ENCODE results near the gene NRROS.
A peak's percentile ranks its signal among the peaks of the same experiment; 100 is the strongest.

DNA sequence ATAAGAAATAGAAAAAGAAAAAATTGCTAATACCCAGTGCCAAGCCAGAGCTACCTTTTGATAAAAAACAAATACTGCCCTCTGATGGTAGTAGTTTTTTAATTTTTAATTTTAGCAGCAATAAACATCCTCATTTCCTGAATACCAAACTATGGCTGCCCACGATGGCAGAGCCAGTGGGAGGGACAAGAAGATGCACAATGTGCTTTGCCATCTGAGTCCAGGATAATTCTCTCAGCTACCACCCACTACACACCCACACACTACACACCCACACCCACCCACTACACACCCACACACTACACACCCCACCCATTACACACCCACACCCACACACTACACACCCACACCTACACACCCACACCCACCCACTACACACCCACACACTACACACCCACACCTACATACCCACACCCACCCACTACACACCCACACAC is 54.7 kb downstream of the NRROS start:
- no peak for TF ChIP-seq EZH2 (IDR thresholded peaks at IDR 0.05; ENCODE audit: borderline replicate concordance, control insufficient read depth, low read depth, low read length)
- TF ChIP-seq CTCF (IDR thresholded peaks at IDR 0.05 in 2 of 3, conservative IDR thresholded peaks at IDR 0.05 in 1 of 3; ENCODE audit: control insufficient read depth in 2 of 3, extremely low read depth in 1 of 3, insufficient read depth in 1 of 3, low read depth in 3 of 3, low read length in 3 of 3): peak in 1 of 3 experiments; percentile 13; a peak in 1 of 6 replicates
- no peak for TF ChIP-seq FOS (IDR thresholded peaks at IDR 0.05; ENCODE audit: borderline replicate concordance, extremely low read depth, insufficient read length)
- TF ChIP-seq POLR2A (IDR thresholded peaks at IDR 0.05; ENCODE audit: low read depth, low read length): no peak
- TF ChIP-seq, protein P1, sequence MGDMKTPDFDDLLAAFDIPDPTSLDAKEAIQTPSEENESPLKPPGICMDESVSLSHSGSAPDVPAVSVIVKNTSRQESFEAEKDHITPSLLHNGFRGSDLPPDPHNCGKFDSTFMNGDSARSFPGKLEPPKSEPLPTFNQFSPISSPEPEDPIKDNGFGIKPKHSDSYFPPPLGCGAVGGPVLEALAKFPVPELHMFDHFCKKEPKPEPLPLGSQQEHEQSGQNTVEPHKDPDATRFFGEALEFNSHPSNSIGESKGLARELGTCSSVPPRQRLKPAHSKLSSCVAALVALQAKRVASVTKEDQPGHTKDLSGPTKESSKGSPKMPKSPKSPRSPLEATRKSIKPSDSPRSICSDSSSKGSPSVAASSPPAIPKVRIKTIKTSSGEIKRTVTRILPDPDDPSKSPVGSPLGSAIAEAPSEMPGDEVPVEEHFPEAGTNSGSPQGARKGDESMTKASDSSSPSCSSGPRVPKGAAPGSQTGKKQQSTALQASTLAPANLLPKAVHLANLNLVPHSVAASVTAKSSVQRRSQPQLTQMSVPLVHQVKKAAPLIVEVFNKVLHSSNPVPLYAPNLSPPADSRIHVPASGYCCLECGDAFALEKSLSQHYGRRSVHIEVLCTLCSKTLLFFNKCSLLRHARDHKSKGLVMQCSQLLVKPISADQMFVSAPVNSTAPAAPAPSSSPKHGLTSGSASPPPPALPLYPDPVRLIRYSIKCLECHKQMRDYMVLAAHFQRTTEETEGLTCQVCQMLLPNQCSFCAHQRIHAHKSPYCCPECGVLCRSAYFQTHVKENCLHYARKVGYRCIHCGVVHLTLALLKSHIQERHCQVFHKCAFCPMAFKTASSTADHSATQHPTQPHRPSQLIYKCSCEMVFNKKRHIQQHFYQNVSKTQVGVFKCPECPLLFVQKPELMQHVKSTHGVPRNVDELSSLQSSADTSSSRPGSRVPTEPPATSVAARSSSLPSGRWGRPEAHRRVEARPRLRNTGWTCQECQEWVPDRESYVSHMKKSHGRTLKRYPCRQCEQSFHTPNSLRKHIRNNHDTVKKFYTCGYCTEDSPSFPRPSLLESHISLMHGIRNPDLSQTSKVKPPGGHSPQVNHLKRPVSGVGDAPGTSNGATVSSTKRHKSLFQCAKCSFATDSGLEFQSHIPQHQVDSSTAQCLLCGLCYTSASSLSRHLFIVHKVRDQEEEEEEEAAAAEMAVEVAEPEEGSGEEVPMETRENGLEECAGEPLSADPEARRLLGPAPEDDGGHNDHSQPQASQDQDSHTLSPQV (IDR thresholded peaks at IDR 0.05): no peak
- no peak for TF ChIP-seq USF1 (IDR thresholded peaks at IDR 0.05; ENCODE audit: borderline replicate concordance, extremely low read length, insufficient read depth, low read depth, low read length)
- no peak for TF ChIP-seq ZBTB11 (CRISPR knock-in tag; IDR thresholded peaks at IDR 0.05)
- no peak for TF ChIP-seq RCOR1 (conservative IDR thresholded peaks at IDR 0.05; ENCODE audit: low read depth, low read length)
- TF ChIP-seq GABPA (IDR thresholded peaks at IDR 0.05; ENCODE audit: low read depth): no peak

All from GM12878 (cell line).